ENCODE results near the gene NSMF.
A peak's percentile ranks its signal among the peaks of the same experiment; 100 is the strongest.
"Not testable (repeated sequence)": the region's sequence is repeated elsewhere in the genome, so short reads cannot be mapped to it uniquely, and the experiment has no call there.

The NSMF gene

DNA sequence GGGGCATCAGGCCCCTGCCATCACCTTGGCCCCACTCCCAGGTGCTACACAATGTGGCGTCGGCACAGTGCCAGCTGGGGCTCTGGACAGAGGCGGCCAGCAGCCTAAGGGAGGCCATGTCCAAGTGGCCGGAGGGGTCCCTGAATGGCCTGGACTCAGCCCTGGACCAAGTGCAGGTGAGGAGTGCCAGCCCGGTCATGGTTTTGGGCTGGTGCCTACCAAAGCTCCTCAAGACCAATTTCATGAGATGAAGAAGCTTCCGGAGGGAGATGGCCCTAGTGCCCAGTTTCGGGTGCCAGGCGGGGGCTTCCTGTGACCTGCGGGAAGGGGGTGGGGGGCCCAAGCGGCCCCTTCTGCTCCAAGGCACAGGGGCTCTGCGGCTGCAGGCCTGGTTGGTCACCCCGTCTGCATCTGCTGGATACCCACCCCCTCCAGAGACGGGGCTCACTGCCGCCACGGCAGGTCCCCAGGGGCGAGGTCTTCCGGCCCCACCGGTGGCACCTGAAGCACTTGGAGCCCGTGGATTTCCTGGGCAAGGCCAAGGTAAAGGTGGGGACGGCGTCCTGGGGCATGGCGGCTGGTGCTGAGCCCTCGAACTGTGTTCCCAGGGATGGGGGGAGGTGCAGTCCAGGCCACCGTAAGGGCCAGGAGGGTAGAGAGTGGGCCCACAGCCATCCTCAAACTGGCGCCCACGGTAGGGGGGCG lies 30.1 kb downstream of the NSMF start:
- DNase-seq = no peak

- no peak for DNase-seq
Observed at GRCh38 chr9:137428311-137428630, 30.9 kb downstream of the NSMF start.

DNA sequence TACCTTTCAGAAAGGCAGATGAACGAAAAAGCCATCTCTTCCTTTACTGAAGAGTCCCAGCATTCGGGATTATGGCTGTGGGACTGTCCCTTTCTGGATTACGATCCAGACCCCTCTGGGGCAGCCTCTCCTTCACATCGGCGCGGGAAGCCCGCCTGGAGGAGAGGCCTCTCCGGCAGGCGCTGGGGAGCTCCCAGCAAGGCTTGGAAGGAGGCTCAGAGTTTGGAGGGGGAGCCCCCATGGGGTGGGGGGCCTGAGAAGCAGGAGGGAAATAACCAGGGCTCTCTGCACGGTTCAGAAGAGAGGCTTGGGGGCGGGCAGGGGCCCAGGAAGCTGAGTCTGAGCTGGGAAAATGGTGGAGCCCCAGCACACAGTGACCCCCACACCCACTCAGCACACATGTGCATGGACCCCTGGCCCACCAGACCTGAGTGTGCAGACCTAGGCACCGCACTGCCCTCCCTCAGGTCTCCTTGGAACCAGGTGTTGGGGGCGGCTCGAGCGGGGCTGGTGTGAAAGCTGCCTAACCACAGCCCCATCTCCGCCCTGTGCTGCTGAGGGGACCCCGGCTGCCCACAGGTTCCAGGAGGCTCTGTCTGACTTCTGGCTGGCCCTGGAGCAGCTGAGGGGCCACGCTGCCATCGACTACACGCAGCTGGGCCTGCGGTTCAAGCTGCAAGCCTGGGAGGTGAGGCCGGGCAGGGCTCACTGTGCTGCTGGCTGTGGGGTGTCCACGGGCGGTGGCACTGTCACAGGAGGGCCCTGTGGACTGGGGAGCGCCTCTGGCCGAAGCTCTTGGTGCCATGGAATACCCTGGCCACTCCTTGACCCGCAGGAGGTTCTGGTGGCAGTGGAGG lies 31.5 kb downstream of the NSMF start:
- no peak for DNase-seq

- no peak for DNase-seq
Observed at GRCh38 chr9:137426018-137426681, 33.0 kb downstream of the NSMF start.

DNA sequence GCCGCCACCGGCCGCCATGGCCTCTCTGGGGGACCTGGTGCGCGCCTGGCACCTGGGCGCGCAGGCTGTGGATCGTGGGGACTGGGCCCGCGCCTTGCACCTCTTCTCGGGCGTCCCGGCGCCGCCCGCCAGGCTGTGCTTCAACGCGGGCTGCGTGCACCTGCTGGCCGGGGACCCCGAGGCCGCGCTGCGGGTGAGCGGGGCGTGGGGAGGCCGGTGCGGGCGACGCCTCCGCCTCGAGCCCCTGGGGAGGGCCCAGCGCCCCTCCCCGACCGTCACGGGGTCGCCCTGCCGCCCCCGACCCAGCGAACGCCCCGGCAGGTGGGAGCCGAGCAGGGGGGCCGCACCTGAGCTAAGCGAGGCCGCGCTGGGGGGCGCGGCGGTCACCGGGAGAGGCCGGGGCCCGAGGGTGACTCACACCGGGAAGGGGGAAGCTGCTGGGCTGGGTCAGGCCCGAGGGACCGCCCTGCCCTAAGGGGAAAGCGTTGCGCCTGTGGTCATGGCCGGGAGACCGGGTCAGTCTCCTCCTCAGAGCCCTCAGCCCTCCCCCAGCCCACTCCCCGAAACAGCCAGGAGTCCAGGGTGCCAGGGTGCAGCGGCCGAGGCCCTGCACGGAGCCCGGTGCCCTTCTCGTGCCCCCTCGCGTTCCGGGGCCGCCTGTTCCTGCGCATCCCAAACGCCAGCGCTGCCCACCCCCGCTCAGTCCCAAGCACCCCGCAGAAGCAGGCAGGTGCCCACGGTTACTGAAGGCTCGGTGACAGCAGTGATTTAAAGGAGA lies 35.4 kb downstream of the NSMF start:
- no peak for DNase-seq

- peak; percentile 69 for DNase-seq
Observed at GRCh38 chr9:137422604-137423513, 36.3 kb downstream of the NSMF start, which contains the start of the genes EXD3 and NOXA1. TSS of gene EXD3 (minus strand) at chr9:137423162. CDS start at chr9:137395357, 27,805 bp downstream. TSS of gene NOXA1 (plus strand) at chr9:137423393. CDS start at chr9:137423530, 137 bp downstream.

GRCh38 chr9:137421838-137422603 lies 37.1 kb downstream of the NSMF start:
- DNase-seq = no peak

- no peak for DNase-seq
Observed at GRCh38 chr9:137417161-137418021, 41.7 kb downstream of the NSMF start.

DNA sequence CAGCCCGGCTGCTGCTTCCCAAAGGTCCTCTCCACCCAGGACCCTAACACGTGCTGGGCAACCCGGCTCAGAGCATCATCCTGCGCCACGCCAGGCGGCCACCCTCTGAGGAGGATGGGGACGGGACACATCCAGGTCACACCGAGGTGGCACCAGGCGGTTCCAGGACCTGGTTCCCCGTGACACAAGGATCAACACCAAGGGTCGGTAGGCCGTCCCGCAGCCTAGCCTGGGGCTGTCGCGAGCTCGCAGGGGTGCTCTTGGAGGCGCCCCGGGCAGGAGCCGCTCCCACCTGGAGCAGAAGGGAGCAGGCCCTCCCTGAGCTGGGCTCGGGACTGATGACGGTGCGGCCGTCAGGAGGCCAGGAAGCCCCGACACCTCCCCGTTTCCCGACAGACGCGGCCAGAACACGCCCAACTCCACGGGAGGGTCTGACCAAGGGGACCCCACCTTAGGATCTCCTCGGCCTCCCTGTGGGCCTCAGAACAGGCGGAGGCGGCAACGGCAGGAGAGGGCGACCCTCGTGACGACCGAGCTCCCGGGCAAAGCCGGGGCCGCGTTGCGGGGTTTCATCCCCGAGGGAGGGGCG lies 42.5 kb downstream of the NSMF start:
- no peak for DNase-seq

DNA sequence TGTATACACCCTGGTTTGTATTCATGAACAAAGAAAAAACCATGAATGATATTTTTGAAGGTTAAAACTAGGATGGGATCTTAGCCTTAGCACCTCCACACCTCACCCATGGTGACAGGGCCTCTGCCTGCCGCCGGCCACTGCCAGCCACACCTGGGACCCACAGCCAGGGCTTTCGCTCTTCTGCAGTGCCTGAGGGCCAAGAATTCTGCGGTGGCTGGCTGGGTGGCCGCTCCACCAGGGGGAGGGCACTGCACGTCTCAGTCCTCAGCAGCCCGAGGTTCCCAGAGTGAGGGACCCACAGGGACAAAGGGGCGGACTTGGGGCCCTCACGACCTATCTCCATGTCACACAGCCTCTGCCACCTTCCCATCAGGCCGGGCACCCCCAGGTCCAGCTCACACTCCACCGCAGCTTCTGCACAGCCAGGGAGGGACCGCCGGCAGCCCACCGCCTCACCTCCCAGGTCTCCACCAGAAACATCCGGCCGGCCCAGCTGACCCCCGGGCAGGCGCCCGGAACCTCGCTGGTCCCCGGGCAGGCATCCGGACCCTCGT lies 43.0 kb downstream of the NSMF start:
- DNase-seq = no peak

GRCh38 chr9:137415451-137415850 lies 43.7 kb downstream of the NSMF start:
- DNase-seq = no peak

DNA sequence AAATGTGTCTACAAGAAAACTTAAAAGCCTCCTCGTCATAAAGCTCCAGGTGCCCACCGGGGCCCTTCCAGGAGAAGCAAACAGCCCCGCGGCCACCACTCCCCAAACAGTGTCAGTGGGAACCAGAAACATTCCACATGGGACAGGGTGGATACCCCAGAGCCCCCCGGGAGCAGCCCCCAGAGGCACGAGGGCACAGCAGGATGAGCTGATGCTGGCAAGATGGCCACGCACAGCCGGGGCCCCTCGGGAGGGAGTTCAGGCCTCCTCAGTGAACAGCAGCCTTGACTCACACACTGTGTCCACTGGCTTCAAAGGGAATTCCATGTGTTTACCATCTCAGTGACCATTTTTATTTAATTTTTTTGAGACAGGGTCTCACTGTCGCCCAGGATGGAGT lies 46.7 kb downstream of the NSMF start:
- no peak for DNase-seq

GRCh38 chr9:137411645-137412380 lies 47.3 kb downstream of the NSMF start:
- peak; percentile 87 for DNase-seq

DNA sequence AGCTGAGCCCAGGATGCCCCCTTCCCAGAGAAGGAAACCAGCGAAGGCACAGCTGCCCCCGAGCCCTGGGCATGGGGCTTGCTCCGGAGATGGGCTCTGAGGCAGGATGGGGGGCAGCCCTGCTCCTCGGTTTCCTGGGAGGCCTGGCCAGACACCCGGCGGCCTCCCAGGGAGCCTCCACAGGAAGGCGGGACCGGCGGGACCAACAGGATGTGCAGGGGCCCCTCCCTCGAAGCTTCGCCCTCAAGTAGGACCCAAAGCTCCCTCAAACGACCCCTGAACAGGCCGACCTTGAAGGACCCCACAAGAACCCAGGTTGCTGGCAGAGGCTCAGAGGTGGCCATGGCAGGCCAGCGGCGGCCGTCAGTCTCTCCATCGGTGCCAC lies 47.9 kb downstream of the NSMF start:
- no peak for DNase-seq

DNA sequence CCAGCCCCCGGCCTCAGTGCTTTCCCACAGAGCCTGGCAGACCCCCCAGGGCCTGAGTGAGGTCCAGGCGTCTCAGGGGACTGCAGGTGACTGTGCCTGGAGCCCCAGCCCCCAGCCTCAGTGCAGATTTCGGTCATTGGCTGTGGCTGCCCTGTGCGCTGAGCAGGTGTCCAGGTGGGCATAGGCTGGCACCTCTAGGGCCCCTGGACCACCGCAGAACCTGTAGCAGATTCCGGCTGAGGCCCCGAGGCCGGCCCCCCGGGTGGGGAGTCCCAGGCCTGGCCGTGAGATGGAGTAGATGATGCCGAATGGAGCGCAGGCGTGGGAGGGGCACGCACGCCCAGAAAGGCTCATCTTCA lies 48.3 kb downstream of the NSMF start:
- DNase-seq = no peak

- not testable (repeated sequence) for DNase-seq
Observed at GRCh38 chr9:137410236-137410890, 48.8 kb downstream of the NSMF start.

- DNase-seq = no peak
Observed at GRCh38 chr9:137409515-137409914, 49.6 kb downstream of the NSMF start.
